Measurements from ENCODE around the gene KRT35. TPM values are rescaled to one million over a fixed set of nuclear protein-coding genes. Genes with fewer than 3 reads are reported as not detected.

The KRT35 gene
- total RNA-seq, 2 donors from 2014 or later, result not detected

GRCh38 chr17:41467561-41467960 lies 13.4 kb downstream of the KRT35 start:
- Mint-ChIP-seq H3K4me3 (no peak overlapping the region), H3K27me3 (ENCODE audit: insufficient read depth) (peaks cover 3% of the 10 kb centered on the region), H3K4me1 (no peaks in the 10 kb centered on the region), H3K27ac (no peak overlapping the region), H3K9me3 (peaks cover 6% of the 10 kb centered on the region), H3K36me3 (ENCODE audit: low read depth) (no peaks in the 10 kb centered on the region)
- DNase-seq, result no peak
- Histone ChIP-seq H3K9me3 (ENCODE audit: control insufficient read depth, low read length) (peaks cover 11% of the 10 kb centered on the region), H3K4me3 (ENCODE audit: low read length) (no peak overlapping the region), H3K27ac (ENCODE audit: low read depth, low read length) (no peak overlapping the region), H3K36me3 (ENCODE audit: control insufficient read depth, insufficient read depth, low read length) (no peaks in the 10 kb centered on the region), H3K27me3 (ENCODE audit: control insufficient read depth, insufficient read depth, low read length, poor library complexity, severe bottlenecking) (no peaks in the 10 kb centered on the region), H3K9ac (ENCODE audit: extremely low read depth, low read length, poor library complexity, severe bottlenecking) (no peak overlapping the region), H3K4me1 (ENCODE audit: control insufficient read depth, insufficient read depth, low read length) (no peaks in the 10 kb centered on the region)
- TF ChIP-seq, protein P1, sequence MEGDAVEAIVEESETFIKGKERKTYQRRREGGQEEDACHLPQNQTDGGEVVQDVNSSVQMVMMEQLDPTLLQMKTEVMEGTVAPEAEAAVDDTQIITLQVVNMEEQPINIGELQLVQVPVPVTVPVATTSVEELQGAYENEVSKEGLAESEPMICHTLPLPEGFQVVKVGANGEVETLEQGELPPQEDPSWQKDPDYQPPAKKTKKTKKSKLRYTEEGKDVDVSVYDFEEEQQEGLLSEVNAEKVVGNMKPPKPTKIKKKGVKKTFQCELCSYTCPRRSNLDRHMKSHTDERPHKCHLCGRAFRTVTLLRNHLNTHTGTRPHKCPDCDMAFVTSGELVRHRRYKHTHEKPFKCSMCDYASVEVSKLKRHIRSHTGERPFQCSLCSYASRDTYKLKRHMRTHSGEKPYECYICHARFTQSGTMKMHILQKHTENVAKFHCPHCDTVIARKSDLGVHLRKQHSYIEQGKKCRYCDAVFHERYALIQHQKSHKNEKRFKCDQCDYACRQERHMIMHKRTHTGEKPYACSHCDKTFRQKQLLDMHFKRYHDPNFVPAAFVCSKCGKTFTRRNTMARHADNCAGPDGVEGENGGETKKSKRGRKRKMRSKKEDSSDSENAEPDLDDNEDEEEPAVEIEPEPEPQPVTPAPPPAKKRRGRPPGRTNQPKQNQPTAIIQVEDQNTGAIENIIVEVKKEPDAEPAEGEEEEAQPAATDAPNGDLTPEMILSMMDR (conservative IDR thresholded peaks at IDR 0.05), result no peak
- 88 to 89% methylated on average over 4 of the region's 4 CpGs for WGBS, 2 experiments (ENCODE audit: insufficient coverage in 1 of 2, insufficient read length in 1 of 2)

GRCh38 chr17:41466988-41467387 lies 14.0 kb downstream of the KRT35 start, which contains the start of gene KRT32:
Gene KRT32, minus strand, starts transcription at chr17:41467386. Its CDS starts 61 bp downstream, at chr17:41467325.
- no peak within 1 kb of the TSS for H3K4me3 Mint-ChIP-seq
- 90 to 93% methylated on average over 5 to 14 of the region's 14 CpGs for whole genome bisulfite sequencing, 2 experiments (ENCODE audit: insufficient coverage in 1 of 2, insufficient read length in 1 of 2)
- no peaks in the 10 kb centered on the region for H3K4me1 Mint-ChIP-seq
- H3K27ac ChIP-seq (ENCODE audit: low read depth, low read length), result no peak within 1 kb of the TSS
- peaks cover 3% of the 10 kb centered on the region for H3K9me3 Mint-ChIP-seq
- H3K9me3 ChIP-seq (ENCODE audit: control insufficient read depth, low read length), result peaks cover 8% of the 10 kb centered on the region
- H3K9ac ChIP-seq (ENCODE audit: extremely low read depth, low read length, poor library complexity, severe bottlenecking), result no peak within 1 kb of the TSS
- no peaks in the 10 kb centered on the region for H3K36me3 Mint-ChIP-seq (ENCODE audit: low read depth)
- TF ChIP-seq, protein P1 (conservative IDR thresholded peaks at IDR 0.05), result no peak
- no peak for DNase-seq
- H3K27me3 ChIP-seq (ENCODE audit: control insufficient read depth, insufficient read depth, low read length, poor library complexity, severe bottlenecking), result no peaks in the 10 kb centered on the region
- H3K36me3 ChIP-seq (ENCODE audit: control insufficient read depth, insufficient read depth, low read length), result no peaks in the 10 kb centered on the region
- peaks cover 1% of the 10 kb centered on the region for H3K27me3 Mint-ChIP-seq (ENCODE audit: insufficient read depth)
- no peaks in the 10 kb centered on the region for H3K4me1 ChIP-seq (ENCODE audit: control insufficient read depth, insufficient read depth, low read length)
- H3K4me3 ChIP-seq (ENCODE audit: low read length), result no peak within 1 kb of the TSS
- no peak within 1 kb of the TSS for H3K27ac Mint-ChIP-seq

- H3K27ac ChIP-seq (ENCODE audit: low read depth, low read length), result no peak overlapping the region
- H3K4me1 ChIP-seq (ENCODE audit: control insufficient read depth, insufficient read depth, low read length), result no peaks in the 10 kb centered on the region
- Mint-ChIP-seq H3K36me3 (ENCODE audit: low read depth) (no peaks in the 10 kb centered on the region), H3K4me1 (no peaks in the 10 kb centered on the region), H3K9me3 (peaks cover 3% of the 10 kb centered on the region), H3K27ac (no peak overlapping the region), H3K27me3 (ENCODE audit: insufficient read depth) (no peaks in the 10 kb centered on the region), H3K4me3 (no peak overlapping the region)
- H3K9me3 ChIP-seq (ENCODE audit: control insufficient read depth, low read length), result no peaks in the 10 kb centered on the region
- WGBS, 2 experiments (ENCODE audit: insufficient coverage in 1 of 2, insufficient read length in 1 of 2), result 89 to 90% methylated on average over 6 of the region's 6 CpGs
- H3K9ac ChIP-seq (ENCODE audit: extremely low read depth, low read length, poor library complexity, severe bottlenecking), result no peak overlapping the region
- DNase-seq, result no peak
- no peaks in the 10 kb centered on the region for H3K27me3 ChIP-seq (ENCODE audit: control insufficient read depth, insufficient read depth, low read length, poor library complexity, severe bottlenecking)
- H3K36me3 ChIP-seq (ENCODE audit: control insufficient read depth, insufficient read depth, low read length), result no peaks in the 10 kb centered on the region
- no peak overlapping the region for H3K4me3 ChIP-seq (ENCODE audit: low read length)
- TF ChIP-seq, protein P1 (conservative IDR thresholded peaks at IDR 0.05), result no peak
Measured at GRCh38 chr17:41464682-41465081, 16.3 kb downstream of the KRT35 start.
